AG04449 (cell line): ENCODE data around the gene SLC13A5.

Experiments used
- CTCF ChIA-PET: fragments of 350-600 bp; formaldehyde crosslinking; extraction: SDS; loops from one replicate; lab custom pipeline; 2021; ENCODE audit warnings: antibody characterized with exemption; lab: Yijun Ruan, JAX
- POLR2A ChIA-PET: fragments of 400-600, 350-600 bp; formaldehyde crosslinking; extraction: SDS; loops from one replicate; lab custom pipeline; 2020; ENCODE audit warnings: antibody characterized with exemption, inconsistent platforms; lab: Yijun Ruan, JAX
- DNase-seq: peaks from one replicate; pipeline ENCODE4 v3.0.0-alpha.2; 2010; ENCODE audit warnings: low read depth, low spot score
- H3K4me3 ChIP-seq: 2 replicates; pipeline ENCODE4 v1.5.1; 2011; ENCODE audit warnings: low read depth, mild to moderate bottlenecking, control low read depth, low read length
- CTCF ChIP-seq: IDR thresholded peaks from one replicate; pipeline ENCODE4 v1.5.1; 2011; ENCODE audit warnings: mild to moderate bottlenecking, moderate library complexity, low read length, control low read depth, inconsistent platforms; ENCODE audit not compliant: insufficient read depth; ENCODE audit errors: missing control alignments

The SLC13A5 gene

GRCh38 chr17:6639586-6640535 lies 73.3 kb downstream of the SLC13A5 start:
- TF ChIP-seq CTCF = no peak
- DNase-seq = no peak
- ChIA-PET CTCF (interaction anchor here (1.1 to 3.4 kb wide), 3 partner anchors 10 to 168 kb away, joined by 3 to 26 read pairs (median 5); no protein-coding TSS in a partner anchor), POLR2A (interaction anchor here (0.6 to 1.2 kb wide), 3 partner anchors 12 to 197 kb away, joined by 4 to 6 read pairs (median 4); no protein-coding TSS in a partner anchor)
- H3K4me3 ChIP-seq = peak overlapping the region; percentile 97

- DNase-seq = no peak
- ChIA-PET CTCF (interaction anchor here (1.1 to 3.4 kb wide), 3 partner anchors 11 to 167 kb away, joined by 3 to 26 read pairs (median 5); no protein-coding TSS in a partner anchor), POLR2A (interaction anchor here (0.6 to 1.2 kb wide), 3 partner anchors 11 to 1194 kb away, joined by 3 to 4 read pairs (median 4); no protein-coding TSS in a partner anchor)
- no peak for TF ChIP-seq CTCF
- peak overlapping the region; percentile 97 for H3K4me3 ChIP-seq
These were observed 74.1 kb downstream of the SLC13A5 start for GRCh38 chr17:6639014-6639585.

- no peak for TF ChIP-seq CTCF
- ChIA-PET CTCF (interaction anchor here (3.4 kb wide), 1 partner anchor 166 kb away, joined by 26 read pairs; no protein-coding TSS in a partner anchor), POLR2A (interaction anchor here (0.6 kb wide), 1 partner anchor 1193 kb away, joined by 3 read pairs; no protein-coding TSS in a partner anchor)
- DNase-seq = no peak
- H3K4me3 ChIP-seq = peak overlapping the region; percentile 97
These were observed 74.9 kb downstream of the SLC13A5 start for GRCh38 chr17:6638046-6638908.

GRCh38 chr17:6637458-6637840 lies 75.7 kb downstream of the SLC13A5 start:
- H3K4me3 ChIP-seq = no peak overlapping the region

More at GRCh38 chr17:6637458-6637840, 75.7 kb downstream of the SLC13A5 start:
- DNase-seq = no peak
- TF ChIP-seq CTCF = no peak
- ChIA-PET CTCF (interaction anchor here (3.4 kb wide), 1 partner anchor 165 kb away, joined by 26 read pairs; no protein-coding TSS in a partner anchor), POLR2A (no interaction called here)
